DLD1 (cell line): Measurements from ENCODE around the gene EIF5AL1.
"Not testable (repeated sequence)": the region's sequence is repeated elsewhere in the genome, so short reads cannot be mapped to it uniquely, and the experiment has no call there.

ENCODE experiments used
- in situ Hi-C: cut with HindIII; loops from 2 replicates; pipeline ENCODE4 v1.10.0; 2017; ENCODE audit warnings: low sequenced_read_pairs

Gene EIF5AL1

DNA sequence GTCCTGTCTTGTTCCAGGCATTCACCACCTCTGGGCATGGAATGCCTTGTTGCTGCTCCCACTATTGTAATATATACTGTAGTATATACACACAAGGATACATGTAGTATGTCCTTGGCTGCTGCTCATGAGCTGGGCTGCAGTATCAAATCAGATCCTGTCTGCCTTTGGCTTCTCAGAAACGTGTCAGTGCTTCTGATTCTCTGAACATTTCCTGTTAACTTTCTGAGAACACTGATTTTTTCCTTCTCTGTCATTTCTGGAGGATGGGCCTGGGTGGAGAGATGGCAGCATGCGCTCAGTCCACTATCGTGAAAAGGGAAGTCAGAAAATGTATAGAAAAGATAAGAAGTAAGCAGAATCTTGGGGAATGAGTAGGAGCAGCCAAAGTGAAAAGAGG, 35.6 kb downstream of the EIF5AL1 start:
- in situ Hi-C loops, result no loop called here

- in situ Hi-C loops, result no loop called here
Measured at GRCh38 chr10:79552143-79552542, 39.8 kb downstream of the EIF5AL1 start.

DNA sequence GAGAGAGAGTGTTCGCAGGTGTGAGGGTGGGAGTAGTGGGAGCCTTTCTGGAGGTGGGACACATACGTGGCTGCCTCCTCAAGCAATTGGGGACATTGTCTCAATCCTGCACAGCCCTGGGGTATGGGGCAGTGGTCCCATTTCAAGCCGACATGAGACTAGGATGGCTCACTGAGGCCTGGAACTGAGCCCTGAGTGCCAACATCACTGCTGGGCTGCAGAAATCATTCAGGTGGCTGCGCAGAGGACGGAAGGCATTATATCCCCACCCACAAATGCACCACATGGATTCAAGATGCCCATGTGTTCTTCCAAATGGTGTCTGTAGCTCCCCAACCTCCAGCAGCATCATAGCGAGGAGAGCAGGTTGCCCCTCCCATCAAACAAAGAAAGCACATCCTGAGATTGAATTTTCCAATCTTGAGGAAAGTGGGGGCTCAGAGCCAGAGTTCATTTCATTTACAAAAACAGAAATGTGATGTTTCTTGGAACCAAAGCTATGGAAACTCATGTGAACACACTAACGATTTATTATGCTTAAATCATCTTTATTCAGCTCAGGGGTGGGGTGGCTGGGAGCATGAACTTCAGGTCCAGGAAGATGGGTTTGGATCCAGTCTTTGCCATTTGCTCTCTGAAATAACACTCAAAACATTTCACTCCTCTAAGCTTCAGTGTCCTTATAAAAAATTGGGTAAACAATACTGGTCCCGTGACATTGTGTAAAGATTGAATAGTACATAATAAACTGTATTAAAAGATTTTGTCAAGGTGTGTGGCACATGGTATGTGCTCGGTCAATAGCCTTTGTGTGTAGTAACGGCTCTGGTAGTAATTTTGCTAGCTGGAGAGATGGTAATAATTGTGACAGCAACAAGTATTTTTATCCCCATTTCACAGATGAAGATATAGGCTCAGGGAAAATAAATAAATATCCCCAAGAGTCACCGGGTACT, 43.3 kb downstream of the EIF5AL1 start:
- in situ Hi-C loops, result no loop called here

DNA sequence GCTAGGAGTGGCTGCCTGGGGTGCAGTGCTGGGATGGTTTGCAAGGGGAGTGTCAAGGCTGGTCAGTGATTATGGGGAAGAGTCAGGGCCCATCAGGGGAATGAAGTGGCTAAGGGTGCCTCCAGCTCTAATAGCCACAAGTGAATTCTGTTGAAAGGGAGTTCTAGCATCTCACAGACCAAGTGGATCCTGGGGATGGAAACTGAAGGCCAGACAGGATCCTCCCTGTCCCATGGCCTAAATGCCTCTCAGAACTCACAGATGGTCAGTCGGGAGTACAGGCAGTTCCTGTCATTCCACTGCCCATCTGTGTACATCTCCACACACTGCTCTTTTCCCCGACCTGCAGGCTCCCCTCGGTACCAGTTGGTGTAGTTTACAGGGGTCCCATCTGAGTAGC, 44.6 kb downstream of the EIF5AL1 start:
- in situ Hi-C loops, result not testable (repeated sequence)

GRCh38 chr10:79559726-79560125, 47.4 kb downstream of the EIF5AL1 start:
- in situ Hi-C loops, result no loop called here

DNA sequence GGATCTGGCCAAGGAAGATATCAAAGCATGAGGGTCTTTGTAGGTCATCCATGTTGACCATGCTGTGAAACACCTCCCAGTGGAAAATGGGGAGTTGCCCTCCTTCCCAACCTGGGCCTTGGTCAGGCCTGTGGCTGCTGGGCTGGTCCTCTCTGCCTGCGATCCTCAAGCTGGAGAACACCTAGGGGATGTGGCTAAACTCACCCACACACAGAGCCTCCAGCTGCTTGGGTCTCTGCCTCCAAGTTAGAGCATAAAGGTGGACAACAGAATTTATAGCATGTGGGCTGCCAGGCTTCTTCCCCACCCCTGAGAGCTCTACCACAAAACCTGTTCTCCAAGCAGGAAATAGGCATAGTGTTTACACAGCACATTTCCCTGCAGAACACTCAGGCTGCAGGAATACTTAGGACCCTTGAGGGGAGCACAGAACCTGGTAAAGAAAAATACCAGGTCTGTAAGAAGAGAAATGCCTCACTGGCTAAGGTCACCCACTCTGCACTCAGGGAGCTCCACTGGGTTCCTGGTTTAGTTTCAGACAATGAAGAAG, 47.9 kb downstream of the EIF5AL1 start, which contains the start of gene SFTPA2:
Gene SFTPA2, minus strand, starts transcription at position 248 of the 550 bp plus-strand sequence. CDS start 924 bp downstream, outside the sequence.
- in situ Hi-C loops, result no loop called here

- in situ Hi-C loops, result no loop called here
Measured at GRCh38 chr10:79561257-79561656, 48.9 kb downstream of the EIF5AL1 start.

GRCh38 chr10:79562135-79562756, 49.9 kb downstream of the EIF5AL1 start:
- in situ Hi-C loops, result no loop called here

DNA sequence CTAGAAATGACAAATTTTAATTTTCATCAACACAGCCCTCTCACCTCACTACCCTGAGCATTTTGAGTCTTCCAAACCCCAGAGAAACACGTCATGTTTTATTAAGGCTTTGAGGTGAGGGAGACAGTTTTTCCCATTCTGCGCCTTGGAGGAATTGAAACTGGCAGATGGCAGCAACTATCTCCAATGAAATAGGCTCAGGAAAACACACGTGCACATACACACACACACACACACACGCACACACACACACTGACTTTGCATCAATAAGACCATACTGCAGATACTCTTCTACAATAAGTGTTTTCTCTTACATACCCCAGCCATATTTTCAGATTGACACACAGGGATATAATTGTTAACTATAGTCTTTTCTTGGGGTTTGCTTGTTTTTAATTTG, 51.1 kb downstream of the EIF5AL1 start:
- in situ Hi-C loops, result no loop called here
